PC-3 (cell line): Measurements from ENCODE around the gene CDH6.

Source experiments
- CTCF ChIP-seq: fragments of 300-600 bp; sonication (generic); conservative IDR thresholded peaks from 2 replicates; pipeline ENCODE4 v1.5.1; 2017; ENCODE audit warnings: antibody characterized with exemption, low read depth, mild to moderate bottlenecking, low read length
- EZH2 ChIP-seq: fragments of 300-600 bp; sonication (generic); IDR thresholded peaks from one replicate; pipeline ENCODE4 v1.6.1; 2017; ENCODE audit warnings: antibody characterized with exemption, mild to moderate bottlenecking, low read length; ENCODE audit not compliant: unreplicated experiment

GRCh38 chr5:31235381-31235780, 41.9 kb downstream of the CDH6 start:
- no peak for TF ChIP-seq EZH2
- TF ChIP-seq CTCF: no peak
